HepG2 (cell line): Measurements from ENCODE around the gene HPS6. TPM values are rescaled to one million over a fixed set of nuclear protein-coding genes. Genes with fewer than 3 reads are reported as not detected.
A peak's percentile ranks its signal among the peaks of the same experiment; 100 is the strongest.

Experiments
- ATAC-seq: fragments of 200-7000 bp; cut with Tn5 transposase; 3 replicates; pipeline ENCODE4 v1.9.1; 2020; ENCODE audit warnings: mild to moderate bottlenecking, moderate library complexity
- BruUV-seq: library from RNA; stranded (reverse); fragments of 400-500 nt; replicated peaks from 2 replicates; lab custom pipeline; 2021; lab: Mats Ljungman, UMichigan
- CTCF ChIA-PET: fragments of 300-600 bp; formaldehyde crosslinking; extraction: SDS; loops from one replicate; lab custom pipeline; 2021; ENCODE audit warnings: low total read pairs, inconsistent platforms, low intra/inter-chr PET ratio; lab: Yijun Ruan, JAX
- POLR2A ChIA-PET: fragments of 350-600 bp; sonication (Branson Sonifier 250); formaldehyde crosslinking; loops from one replicate; lab custom pipeline; 2020; ENCODE audit warnings: antibody characterized with exemption, inconsistent platforms; lab: Yijun Ruan, JAX
- DNase-seq: peaks from one replicate; pipeline ENCODE4 v3.0.0-alpha.2; 2015; ENCODE audit warnings: low spot score
- FAIRE-seq: peaks from 3 replicates; lab custom pipeline; 2011; peaks lifted over from hg19 to GRCh38; lab: Jason Lieb, UNC
- H2AFZ ChIP-seq: one replicate; pipeline ENCODE4 v1.6.1; 2011; ENCODE audit warnings: low read length, inconsistent platforms
- H3K27ac ChIP-seq: fragments of 300-600 bp; 3 replicates; pipeline ENCODE4 v1.8.0; 2011; ENCODE audit warnings: mixed run types, mild to moderate bottlenecking, mixed read lengths, low read length, inconsistent platforms; ENCODE audit not compliant: insufficient read depth; ENCODE audit errors: extremely low read length
- H3K27me3 ChIP-seq, 2 experiments: fragments of 200-600 bp in 1 of 2; 2 replicates in 1 of 2; 3 replicates in 1 of 2; pipeline versions ENCODE4 v1.6.0 to v1.8.0; 2011; ENCODE audit warnings: low read length in 2 of 2, mild to moderate bottlenecking in 2 of 2, moderate library complexity in 2 of 2, inconsistent platforms in 1 of 2; ENCODE audit not compliant: insufficient read depth in 2 of 2, control insufficient read depth in 1 of 2
- H3K36me3 ChIP-seq, 2 experiments: fragments of 200-600 bp in 1 of 2; replicated peaks in 1 of 2; 2 replicates in 1 of 2; 3 replicates in 1 of 2; pipeline versions ENCODE4 v1.5.1 to v1.8.0; 2011; ENCODE audit warnings: low read length in 2 of 2, inconsistent platforms in 1 of 2; ENCODE audit not compliant: insufficient read depth in 2 of 2, control insufficient read depth in 1 of 2
- H3K4me1 ChIP-seq: 2 replicates; pipeline ENCODE4 v1.5.1; 2012; ENCODE audit warnings: low read length, inconsistent platforms; ENCODE audit not compliant: insufficient read depth
- H3K4me2 ChIP-seq: 2 replicates; pipeline ENCODE4 v1.6.0; 2011; ENCODE audit warnings: low read depth, low read length, inconsistent platforms
- H3K4me3 ChIP-seq, 3 experiments: fragments of 200-600 bp in 1 of 3; sonication (generic), shearing (Covaris generic) in 1 of 3; replicated peaks in 1 of 3; 2 replicates each; pipeline ENCODE4 v1.5.1; 2011 to 2016; ENCODE audit warnings: low read length in 3 of 3, inconsistent platforms in 2 of 3, low read depth in 2 of 3, mild to moderate bottlenecking in 2 of 3, control low read depth in 1 of 3, mixed read lengths in 1 of 3; ENCODE audit not compliant: insufficient read depth in 1 of 3
- H3K79me2 ChIP-seq: one replicate; pipeline ENCODE4 v1.6.1; 2011; ENCODE audit warnings: low read length, inconsistent platforms; ENCODE audit not compliant: insufficient read depth
- H3K9ac ChIP-seq: 2 replicates; pipeline ENCODE4 v1.6.0; 2011; ENCODE audit warnings: mild to moderate bottlenecking, low read depth, low read length, inconsistent platforms; ENCODE audit not compliant: insufficient read depth
- H3K9me3 ChIP-seq: 2 replicates; pipeline ENCODE4 v1.5.1; 2012; ENCODE audit warnings: mild to moderate bottlenecking, low read length
- H4K20me1 ChIP-seq: 2 replicates; pipeline ENCODE4 v1.6.0; 2011; ENCODE audit warnings: inconsistent platforms, mild to moderate bottlenecking, low read length, moderate library complexity; ENCODE audit not compliant: insufficient read depth
- CERS6 ChIP-seq: sonication (generic); formaldehyde crosslinking; IDR thresholded peaks from 2 replicates; pipeline ENCODE4 v1.5.0; 2020; ENCODE audit warnings: missing genetic modification reagents
- MAX ChIP-seq: IDR thresholded peaks from 2 replicates; pipeline ENCODE4 v1.6.1; 2012; ENCODE audit warnings: inconsistent platforms
- POLR2A ChIP-seq, 2 experiments: IDR thresholded peaks; 2 replicates each; pipeline ENCODE4 v1.6.1; 2011; ENCODE audit warnings: low read depth in 2 of 2, low read length in 2 of 2, mild to moderate bottlenecking in 1 of 2, moderate library complexity in 1 of 2; ENCODE audit not compliant: insufficient read depth in 1 of 2
- POLR2G ChIP-seq: fragments of 200-400 bp; formaldehyde crosslinking; IDR thresholded peaks from 2 replicates; pipeline ENCODE4 v1.6.1; 2018; ENCODE audit warnings: mild to moderate bottlenecking, low read depth, low read length, moderate library complexity
- RFXANK ChIP-seq: IDR thresholded peaks from 2 replicates; pipeline ENCODE4 v1.6.1; 2016
- SALL1 ChIP-seq: sonication (generic); formaldehyde crosslinking; IDR thresholded peaks from 2 replicates; pipeline ENCODE4 v1.8.0; 2022; ENCODE audit warnings: mild to moderate bottlenecking, missing genetic modification reagents
- SSRP1 ChIP-seq: IDR thresholded peaks from 2 replicates; pipeline ENCODE4 v1.6.1; 2016; ENCODE audit warnings: control low read depth
- STAT6 ChIP-seq: sonication (generic); formaldehyde crosslinking; IDR thresholded peaks from 2 replicates; pipeline ENCODE4 v1.4.0; 2020; ENCODE audit warnings: missing genetic modification reagents, mild to moderate bottlenecking, borderline replicate concordance
- ZFP36 ChIP-seq: fragments of 150-350 bp; IDR thresholded peaks from 2 replicates; pipeline ENCODE4 v1.6.1; 2018; ENCODE audit warnings: borderline replicate concordance, low read length, low read depth; ENCODE audit not compliant: partially characterized antibody
- ZFYVE20 ChIP-seq: sonication (generic); formaldehyde crosslinking; IDR thresholded peaks from 2 replicates; pipeline ENCODE4 v1.8.0; 2023; ENCODE audit warnings: low read depth, mild to moderate bottlenecking, moderate library complexity, missing genetic modification reagents, borderline replicate concordance
- ZNF225 ChIP-seq: sonication (generic); formaldehyde crosslinking; IDR thresholded peaks from 2 replicates; pipeline ENCODE4 v1.4.0; 2020; ENCODE audit warnings: mild to moderate bottlenecking, missing genetic modification reagents
- ZNF567 ChIP-seq: sonication (generic); formaldehyde crosslinking; IDR thresholded peaks from 2 replicates; pipeline ENCODE4 v1.8.1; 2023; ENCODE audit warnings: mild to moderate bottlenecking, missing genetic modification reagents, borderline replicate concordance
- ZNF775 ChIP-seq: sonication (generic); formaldehyde crosslinking; IDR thresholded peaks from 2 replicates; pipeline ENCODE4 v1.4.0; 2020; ENCODE audit warnings: missing genetic modification reagents, mild to moderate bottlenecking, moderate library complexity, borderline replicate concordance
- ZNF800 ChIP-seq: sonication (generic); formaldehyde crosslinking; IDR thresholded peaks from 2 replicates; pipeline ENCODE4 v1.4.0; 2020; ENCODE audit warnings: missing genetic modification reagents
- WGBS: methylation state at CpG from one replicate; pipeline ENCODE4 v1.1.6; 2017; ENCODE audit warnings: low lambda C conversion rate; 5-methylcytosine and 5-hydroxymethylcytosine counted together
- in situ Hi-C: cut with HindIII; loops from 2 replicates; pipeline ENCODE4 v1.10.0; 2017; ENCODE audit warnings: low pct_unique_long_range_greater_than_20kb; ENCODE audit not compliant: extremely low pct_ligation_motif_present
- intact Hi-C: fragments of 100-400 bp; cut with micrococcal nuclease; formaldehyde crosslinking; loops from one replicate; pipeline ENCODE4 v1.10.0; 2022; ENCODE audit not compliant: unreplicated experiment
- polyA plus RNA-seq, 8 experiments: library from polyadenylated mRNA; depleted of rRNA in 3 of 8; stranded (reverse) in 7 of 8; unstranded in 1 of 8; fragments of >200 nt; fragmentation: Illumina TruSeq in 4 of 8; extraction: Trizol in 4 of 8; gene quantifications; 2 replicates each; pipeline versions ENCODE4 v1.2.1 to v1.2.3, GENCODE V29; 2011 to 2016; ENCODE audit warnings: low read depth in 4 of 8, missing spikeins in 1 of 8, mixed read lengths in 1 of 8; ENCODE audit not compliant: insufficient read depth in 1 of 8
- total RNA-seq, 5 experiments: library from RNA; depleted of rRNA; stranded (reverse); fragments of >200 nt; fragmentation: Illumina TruSeq; extraction: Trizol; gene quantifications; 2 replicates each; pipeline ENCODE4 v1.2.3, GENCODE V29; 2016; ENCODE audit warnings: low read depth in 1 of 5
- TF ChIP-seq, protein P1 (sequence below): IDR thresholded peaks from 2 replicates; pipeline ENCODE4 v1.6.1; 2018; ENCODE audit warnings: missing genetic modification reagents

Gene HPS6
- total and polyA plus RNA-seq, 2 of the 13 experiments (the other 11 are each of a cell fraction or from before 2014, with no cell fraction given): 2.9 to 14.9 TPM

DNA sequence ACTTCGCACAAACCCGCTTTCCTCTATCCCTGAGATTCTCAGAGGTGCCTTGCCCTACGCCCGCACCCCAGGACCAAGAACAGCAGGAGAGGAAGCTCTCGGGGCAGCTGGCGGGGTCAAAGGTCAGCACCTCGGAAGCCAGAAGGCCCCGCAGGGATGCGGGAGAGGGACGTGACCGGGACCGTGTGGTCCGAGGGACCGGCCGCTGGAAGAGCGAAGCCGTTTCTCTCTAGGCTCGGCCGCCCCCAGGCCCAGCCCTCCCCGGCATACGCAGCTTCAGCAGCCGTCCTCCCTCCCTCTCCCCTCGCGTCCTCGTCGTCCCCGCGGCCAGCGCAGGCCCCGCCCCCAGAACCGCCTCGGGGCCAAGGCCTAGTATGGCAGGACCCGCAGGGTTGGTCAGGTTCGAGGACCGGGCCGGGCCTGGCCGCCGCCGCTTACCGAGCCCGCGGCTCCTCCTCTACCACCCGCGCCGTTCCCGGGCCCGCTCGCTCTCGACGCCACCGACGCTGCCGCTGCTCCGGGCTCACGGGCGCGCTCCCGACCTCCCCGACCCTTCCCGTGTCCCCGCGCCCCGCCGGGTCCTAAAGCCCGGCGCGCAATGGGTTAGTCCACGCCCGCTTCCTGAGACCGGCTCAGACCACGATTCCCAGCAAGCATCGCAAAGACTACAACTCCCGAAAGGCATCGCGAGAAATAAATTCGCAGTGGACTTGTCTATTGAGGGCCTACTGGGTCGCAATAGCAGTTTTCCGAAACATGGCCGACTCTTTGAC is 9.3 kb upstream of the HPS6 start, which contains the start of gene ARMH3:
Gene ARMH3 (minus strand): TSS at position 527 of the 773 bp plus-strand sequence. CDS start 16,059 bp downstream, outside the sequence.
- intact Hi-C loops: no loop called here
- CTCF ChIA-PET: no interaction called here
- Histone ChIP-seq H3K9ac (peak within 1 kb of the TSS; percentile 89), H4K20me1 (no peaks in the 10 kb centered on the region), H3K9me3 (no peaks in the 10 kb centered on the region), H3K27me3 (no peaks in the 10 kb centered on the region; a peak in 1 of 5 replicates), H3K4me3 (peak within 1 kb of the TSS; percentile 85 to 99 (median 94)), H3K27ac (peak within 1 kb of the TSS; percentile 86), H3K79me2 (peaks cover 40% of the 10 kb centered on the region), H3K36me3 (no peaks in the 10 kb centered on the region), H3K4me1 (peaks cover 40% of the 10 kb centered on the region), H2AFZ (peak within 1 kb of the TSS; percentile 75), H3K4me2 (peak within 1 kb of the TSS; percentile 71)
- TSS peak; percentile 44 for BruUV-seq
- WGBS: 3% methylated on average over 20 of the region's 79 CpGs
- ATAC-seq (peak; percentile 94), DNase-seq (peak; percentile 98), FAIRE-seq (peak; percentile 93)
- POLR2A ChIA-PET: interaction anchor here (0.6 to 3.8 kb wide), 6 partner anchors 11 to 215 kb away, joined by 3 to 39 read pairs (median 4); partner anchors contain the start of gene HPS6
- in situ Hi-C loops: no loop called here
- TF ChIP-seq ZNF225 (CRISPR knock-in tag) (peak; percentile 82), ZFYVE20 (CRISPR knock-in tag) (no peak), POLR2A (IDR thresholded peaks at IDR 0.05; ENCODE audit: insufficient read depth in 1 of 2, low read depth in 2 of 2, low read length in 2 of 2) (peak; percentile 53 to 70), RFXANK (CRISPR knock-in tag) (no peak), POLR2G (peak; percentile 85), SALL1 (CRISPR knock-in tag) (peak; percentile 85), STAT6 (CRISPR knock-in tag) (peak; percentile 85; the same call in 1 of the 2 replicates), ZNF567 (CRISPR knock-in tag) (peak; percentile 71), CERS6 (no peak), ZFP36 (no peak), SSRP1 (no peak; the same call in 1 of the 2 replicates), ZNF800 (CRISPR knock-in tag) (0 out of 2 replicates have a peak, but pooled peaks have one; percentile 64), ZNF775 (CRISPR knock-in tag) (peak; percentile 55; the same call in 1 of the 2 replicates), MAX (peak; percentile 87)
- TF ChIP-seq, protein P1, sequence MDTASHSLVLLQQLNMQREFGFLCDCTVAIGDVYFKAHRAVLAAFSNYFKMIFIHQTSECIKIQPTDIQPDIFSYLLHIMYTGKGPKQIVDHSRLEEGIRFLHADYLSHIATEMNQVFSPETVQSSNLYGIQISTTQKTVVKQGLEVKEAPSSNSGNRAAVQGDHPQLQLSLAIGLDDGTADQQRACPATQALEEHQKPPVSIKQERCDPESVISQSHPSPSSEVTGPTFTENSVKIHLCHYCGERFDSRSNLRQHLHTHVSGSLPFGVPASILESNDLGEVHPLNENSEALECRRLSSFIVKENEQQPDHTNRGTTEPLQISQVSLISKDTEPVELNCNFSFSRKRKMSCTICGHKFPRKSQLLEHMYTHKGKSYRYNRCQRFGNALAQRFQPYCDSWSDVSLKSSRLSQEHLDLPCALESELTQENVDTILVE (CRISPR knock-in tag): peak; percentile 97
